ENCODE data around the gene CDK18. TPM values are rescaled to one million over a fixed set of nuclear protein-coding genes. Genes with fewer than 3 reads are reported as not detected.

CDK18 gene
- total and polyA plus RNA-seq, 4 donors = 2.4 to 3.7 (median 3.1) TPM

GRCh38 chr1:205531191-205532025, 26.9 kb downstream of the CDK18 start:
- DNase-seq (ENCODE audit: low spot score) = no peak
- Histone ChIP-seq H3K4me1 (ENCODE audit: control insufficient read depth in 4 of 4, insufficient read depth in 4 of 4, low read length in 3 of 4) (no peaks in the 10 kb centered on the region), H3K9me3 (ENCODE audit: control insufficient read depth in 4 of 4, low read length in 3 of 4) (no peaks in the 10 kb centered on the region), H3K36me3 (ENCODE audit: control insufficient read depth in 4 of 4, insufficient read depth in 3 of 4, low read depth in 1 of 4, low read length in 3 of 4) (peaks cover 0 to 8% (median 5%) of the 10 kb centered on the region in 4 donors), H3K4me3 (ENCODE audit: low read depth in 1 of 3, low read length in 3 of 3) (no peak overlapping the region), H3K9ac (ENCODE audit: low read depth in 1 of 2, low read length in 2 of 2) (no peak overlapping the region), H3K27ac (ENCODE audit: low read depth in 1 of 2, low read length in 2 of 2) (no peak overlapping the region), H3K27me3 (ENCODE audit: control insufficient read depth in 4 of 4, insufficient read depth in 4 of 4, low read length in 3 of 4) (no peaks in the 10 kb centered on the region)
- TF ChIP-seq CTCF (IDR thresholded peaks at IDR 0.05; ENCODE audit: low read depth, low read length, missing input control) (no peak), TAF1 (conservative IDR thresholded peaks at IDR 0.05) (no peak), JUND (IDR thresholded peaks at IDR 0.05) (no peak), RAD21 (IDR thresholded peaks at IDR 0.05) (no peak), NR2F2 (IDR thresholded peaks at IDR 0.05) (no peak), HNF4G (IDR thresholded peaks at IDR 0.05) (no peak), FOXA2 (IDR thresholded peaks at IDR 0.05) (no peak), EGR1 (IDR thresholded peaks at IDR 0.05; ENCODE audit: low read depth in 2 of 2) (no peak), HNF4A (conservative IDR thresholded peaks at IDR 0.05) (no peak)
- 90% methylated on average over 20 of the region's 20 CpGs for WGBS

- no peak overlapping the region for H3K9ac ChIP-seq (ENCODE audit: low read depth in 1 of 2, low read length in 2 of 2)
- no peaks in the 10 kb centered on the region for H3K27me3 ChIP-seq (ENCODE audit: control insufficient read depth in 4 of 4, insufficient read depth in 4 of 4, low read length in 3 of 4)
- DNase-seq (ENCODE audit: low spot score) = no peak
- no peak overlapping the region for H3K27ac ChIP-seq (ENCODE audit: low read depth in 1 of 2, low read length in 2 of 2)
- H3K36me3 ChIP-seq (ENCODE audit: control insufficient read depth in 4 of 4, insufficient read depth in 3 of 4, low read depth in 1 of 4, low read length in 3 of 4) = peaks cover 0 to 8% (median 5%) of the 10 kb centered on the region in 4 donors
- H3K9me3 ChIP-seq (ENCODE audit: control insufficient read depth in 4 of 4, low read length in 3 of 4) = no peaks in the 10 kb centered on the region
- no peak for TF ChIP-seq NR2F2 (IDR thresholded peaks at IDR 0.05)
- no peak for TF ChIP-seq RXRA (IDR thresholded peaks at IDR 0.05)
- no peak for TF ChIP-seq CTCF (IDR thresholded peaks at IDR 0.05; ENCODE audit: low read depth, low read length, missing input control)
- TF ChIP-seq RAD21 (IDR thresholded peaks at IDR 0.05) = no peak
- no peak for TF ChIP-seq TAF1 (conservative IDR thresholded peaks at IDR 0.05)
- no peak for TF ChIP-seq ATF3 (IDR thresholded peaks at IDR 0.05)
- no peak for TF ChIP-seq MAX (IDR thresholded peaks at IDR 0.05)
- TF ChIP-seq JUND (IDR thresholded peaks at IDR 0.05) = no peak
- no peak for TF ChIP-seq HNF4A (conservative IDR thresholded peaks at IDR 0.05)
- TF ChIP-seq REST (IDR thresholded peaks at IDR 0.05) = no peak
- no peak for TF ChIP-seq ZBTB33 (IDR thresholded peaks at IDR 0.05)
- no peak for TF ChIP-seq FOXA1 (IDR thresholded peaks at IDR 0.05)
- no peak overlapping the region for H3K4me3 ChIP-seq (ENCODE audit: low read depth in 1 of 3, low read length in 3 of 3)
- 95% methylated on average over 22 of the region's 22 CpGs for WGBS
- H3K4me1 ChIP-seq (ENCODE audit: control insufficient read depth in 4 of 4, insufficient read depth in 4 of 4, low read length in 3 of 4) = no peaks in the 10 kb centered on the region
Observed at GRCh38 chr1:205532026-205532898, 27.8 kb downstream of the CDK18 start.
